GM23338 (cell line): ENCODE measurements around the gene BANK1.

ENCODE experiments used
- CREB1 ChIP-seq: fragments of 250-450 bp; sonication (Bioruptor Pico); IDR thresholded peaks from 2 replicates; pipeline ENCODE4 v1.5.0; 2020; ENCODE audit warnings: low read depth, mild to moderate bottlenecking, moderate library complexity
- CTCF ChIP-seq, 2 experiments: fragments of 200-600 bp in 1 of 2; sonication (generic) in 1 of 2; conservative IDR thresholded peaks; 2 replicates each; pipeline versions ENCODE4 v1.5.1 to v1.6.1; 2016 to 2017; ENCODE audit warnings: antibody characterized with exemption in 2 of 2, low read depth in 2 of 2, mild to moderate bottlenecking in 2 of 2, moderate library complexity in 1 of 2
- ETS1 ChIP-seq: IDR thresholded peaks from 2 replicates; pipeline ENCODE4 v1.6.1; 2016; ENCODE audit warnings: antibody characterized with exemption
- EZH2 ChIP-seq: fragments of 200-600 bp; sonication (generic); IDR thresholded peaks from one replicate; pipeline ENCODE4 v1.8.0; 2017; ENCODE audit warnings: antibody characterized with exemption, mild to moderate bottlenecking, low read depth; ENCODE audit not compliant: unreplicated experiment
- EZH2phosphoT487 ChIP-seq: fragments of 200-600 bp; sonication (generic); IDR thresholded peaks from one replicate; pipeline ENCODE4 v1.8.1; 2018; ENCODE audit warnings: antibody characterized with exemption; ENCODE audit not compliant: unreplicated experiment
- JUNB ChIP-seq: IDR thresholded peaks from one replicate; pipeline ENCODE4 v1.6.1; 2016; ENCODE audit warnings: antibody characterized with exemption; ENCODE audit not compliant: unreplicated experiment
- POLR2AphosphoS5 ChIP-seq: IDR thresholded peaks from 2 replicates; pipeline ENCODE4 v1.6.1; 2016; ENCODE audit warnings: antibody characterized with exemption, low read depth
- REST ChIP-seq: IDR thresholded peaks from one replicate; pipeline ENCODE4 v1.6.1; 2018; ENCODE audit warnings: antibody characterized with exemption; ENCODE audit not compliant: unreplicated experiment
- STAT1 ChIP-seq: IDR thresholded peaks from one replicate; pipeline ENCODE4 v1.6.1; 2016; ENCODE audit warnings: antibody characterized with exemption; ENCODE audit not compliant: unreplicated experiment
- ZNF331 ChIP-seq: fragments of 250-450 bp; sonication (Bioruptor Pico); IDR thresholded peaks from 2 replicates; pipeline ENCODE4 v1.5.0; 2020; ENCODE audit warnings: low read depth, mild to moderate bottlenecking, moderate library complexity
- ZNF462 ChIP-seq: fragments of 250-450 bp; sonication (Bioruptor Pico); IDR thresholded peaks from 2 replicates; pipeline ENCODE4 v1.5.0; 2020; ENCODE audit warnings: mild to moderate bottlenecking, moderate library complexity

GRCh38 chr4:101933855-101934254 lies 143.3 kb downstream of the BANK1 start:
- no peak for TF ChIP-seq EZH2phosphoT487
- no peak for TF ChIP-seq CTCF (conservative IDR thresholded peaks at IDR 0.05; ENCODE audit: low read depth in 2 of 2)
- TF ChIP-seq CREB1 (CRISPR knock-in tag), result no peak
- no peak for TF ChIP-seq EZH2
- no peak for TF ChIP-seq STAT1
- no peak for TF ChIP-seq REST
- no peak for TF ChIP-seq POLR2AphosphoS5
- TF ChIP-seq ZNF331 (CRISPR knock-in tag), result no peak
- no peak for TF ChIP-seq JUNB
- TF ChIP-seq ETS1, result no peak
- TF ChIP-seq ZNF462 (CRISPR knock-in tag), result no peak
